ENCODE data around the gene INSIG2.

The INSIG2 gene

DNA sequence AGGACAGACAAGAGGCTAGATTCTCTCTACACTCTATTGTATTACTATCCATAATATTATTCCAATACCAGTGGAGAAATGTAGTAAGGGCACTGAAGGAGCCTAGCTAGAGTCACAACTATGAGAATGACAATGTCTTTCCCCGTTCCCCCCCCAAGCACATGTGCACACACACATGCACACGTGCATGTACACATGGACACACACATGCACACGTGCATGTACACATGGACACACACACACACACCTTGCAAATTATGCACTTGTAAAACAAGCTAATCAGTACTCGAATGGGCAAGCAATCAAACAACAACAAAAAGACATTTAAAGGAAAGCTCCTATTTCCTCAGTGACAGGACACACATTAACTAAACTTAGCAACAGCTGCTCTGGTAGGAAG is 65.2 kb downstream of the INSIG2 start:
- Histone ChIP-seq H3K9me3 (no peaks in the 10 kb centered on the region), H3K36me3 (no peaks in the 10 kb centered on the region), H3K27me3 (no peaks in the 10 kb centered on the region), H3K27ac (no peak overlapping the region), H3K4me1 (ENCODE audit: control insufficient read depth in 1 of 2, insufficient read depth in 1 of 2, low read depth in 1 of 2, low read length in 1 of 2) (no peaks in the 10 kb centered on the region), H3K4me3 (ENCODE audit: low read depth in 1 of 2, low read length in 1 of 2) (no peak overlapping the region)
- no peak for TF ChIP-seq CTCF (IDR thresholded peaks at IDR 0.05)

DNA sequence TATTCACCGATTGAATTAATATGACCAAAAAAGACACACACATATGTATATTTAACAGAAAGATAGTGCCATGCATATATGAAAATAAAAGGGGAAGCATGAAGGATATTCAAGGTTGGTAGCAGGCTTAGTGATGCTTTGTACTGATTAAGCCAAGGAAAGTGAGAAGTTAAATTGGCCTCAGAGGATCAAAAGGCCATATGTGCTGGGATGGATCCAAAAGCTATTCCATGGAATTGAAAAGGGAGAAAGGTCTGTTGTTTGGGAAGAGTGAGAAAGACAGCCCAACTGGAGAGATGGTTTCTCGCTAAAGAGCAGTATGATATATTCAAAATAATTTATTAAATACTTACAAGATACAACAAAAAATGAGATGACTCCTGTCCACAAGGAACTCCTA is 65.9 kb downstream of the INSIG2 start:
- Histone ChIP-seq H3K27me3 (no peaks in the 10 kb centered on the region), H3K4me1 (ENCODE audit: control insufficient read depth in 1 of 2, insufficient read depth in 1 of 2, low read depth in 1 of 2, low read length in 1 of 2) (no peaks in the 10 kb centered on the region), H3K9me3 (no peaks in the 10 kb centered on the region), H3K27ac (no peak overlapping the region), H3K4me3 (ENCODE audit: low read depth in 1 of 2, low read length in 1 of 2) (no peak overlapping the region), H3K36me3 (no peaks in the 10 kb centered on the region)
- TF ChIP-seq CTCF (IDR thresholded peaks at IDR 0.05), result no peak

Data from neutrophil (primary cell).